ENCODE data around the gene TSPAN12.

TSPAN12 gene

GRCh38 chr7:120836556-120837115, 21.3 kb downstream of the TSPAN12 start:
- H3K36me3 ChIP-seq (replicated peaks in 1 of 2; ENCODE audit: control insufficient read depth in 2 of 2, insufficient read depth in 2 of 2, low read length in 2 of 2), result peaks cover 9 to 53% of the 10 kb centered on the region in 2 donors
- no peak overlapping the region for H2BK120ac ChIP-seq (ENCODE audit: low read depth, low read length)
- WGBS, 2 donors (ENCODE audit: extremely low coverage in 2 of 2, insufficient read length in 2 of 2, insufficient replicate concordance in 1 of 2), result no CpG with 5 or more reads among the region's 1 CpG
- H4K91ac ChIP-seq (ENCODE audit: low read depth, low read length, poor library complexity), result no peak overlapping the region
- no peak overlapping the region for H2BK15ac ChIP-seq (ENCODE audit: low read length)
- no peak overlapping the region for H3K18ac ChIP-seq (ENCODE audit: low read length)
- H3K4me2 ChIP-seq (ENCODE audit: insufficient read depth, low read length, poor library complexity, severe bottlenecking), result no peak overlapping the region
- H3K9me3 ChIP-seq (replicated peaks in 1 of 2; ENCODE audit: control insufficient read depth in 2 of 2, insufficient read depth in 1 of 2, low read depth in 1 of 2, low read length in 2 of 2), result no peaks in the 10 kb centered on the region
- H3K4me3 ChIP-seq (ENCODE audit: low read length in 2 of 2), result no peak overlapping the region
- H3K4me1 ChIP-seq (ENCODE audit: control insufficient read depth in 2 of 2, insufficient read depth in 1 of 2, low read depth in 1 of 2, low read length in 2 of 2), result no peaks in the 10 kb centered on the region
- no peak overlapping the region for H2BK5ac ChIP-seq (ENCODE audit: low read length)
- H3K27me3 ChIP-seq (ENCODE audit: control insufficient read depth in 3 of 3, insufficient read depth in 3 of 3, low read depth in 1 of 3, low read length in 3 of 3), result no peaks in the 10 kb centered on the region
- H3K27ac ChIP-seq (replicated peaks; ENCODE audit: low read length), result no peak overlapping the region
- H2AFZ ChIP-seq (ENCODE audit: low read length), result no peak overlapping the region
- H4K8ac ChIP-seq (ENCODE audit: low read depth, low read length), result no peak overlapping the region
- no peak overlapping the region for H3K23ac ChIP-seq (ENCODE audit: low read depth, low read length, poor library complexity)
- no peak overlapping the region for H2BK12ac ChIP-seq (ENCODE audit: low read length)
- no peaks in the 10 kb centered on the region for H3K79me1 ChIP-seq (ENCODE audit: low read depth, low read length)
- no peak overlapping the region for H2AK5ac ChIP-seq (ENCODE audit: low read depth, low read length)
- no peak for DNase-seq (ENCODE audit: low spot score)
- no peak overlapping the region for H3K14ac ChIP-seq (ENCODE audit: low read length)
- no peak overlapping the region for H3K4ac ChIP-seq (ENCODE audit: low read length)
- H3K9ac ChIP-seq (ENCODE audit: low read depth, low read length, poor library complexity), result no peak overlapping the region

DNA sequence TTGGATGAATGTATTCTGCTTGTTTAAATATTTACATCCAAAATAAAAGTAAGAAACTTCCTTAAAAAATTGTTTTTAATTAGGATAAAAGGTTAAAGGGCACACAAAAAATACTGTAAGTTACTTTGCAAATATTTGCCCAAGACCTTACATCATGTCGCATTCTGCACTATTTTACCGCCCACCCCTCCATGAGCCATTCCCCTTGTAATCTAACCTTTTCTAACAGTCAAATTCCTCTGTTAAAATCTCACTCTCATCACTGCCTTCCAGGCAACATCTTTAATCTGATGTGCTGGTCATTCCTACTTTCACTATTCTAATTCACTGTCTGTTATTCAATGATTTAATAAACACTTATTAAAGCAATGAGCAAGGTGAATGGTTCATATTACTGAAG, 23.2 kb downstream of the TSPAN12 start:
- WGBS, 2 donors (ENCODE audit: extremely low coverage in 2 of 2, insufficient read length in 2 of 2, insufficient replicate concordance in 1 of 2), result no CpG with 5 or more reads among the region's 2 CpGs

DNA sequence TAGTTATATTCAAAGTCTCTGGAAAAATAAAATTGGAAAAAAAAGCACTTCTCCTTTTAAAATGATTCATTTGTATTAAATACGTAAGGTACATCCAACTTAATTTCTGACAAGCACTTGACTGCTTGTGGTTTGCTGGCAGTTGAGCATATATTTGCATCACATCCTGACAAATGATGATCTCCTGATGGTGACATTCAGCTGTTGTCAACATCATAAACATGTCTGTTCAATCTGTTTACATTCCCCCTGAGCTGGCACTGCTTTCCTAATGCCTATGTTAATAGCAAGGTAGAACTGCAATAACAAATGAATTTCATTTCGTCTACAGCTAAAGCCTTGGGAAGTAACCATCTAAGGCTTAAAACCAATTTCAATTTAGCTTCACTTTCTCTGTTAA, 24.4 kb downstream of the TSPAN12 start:
- peaks cover 0 to 7% of the 10 kb centered on the region in 2 donors for H3K9me3 ChIP-seq (replicated peaks in 1 of 2; ENCODE audit: control insufficient read depth in 2 of 2, insufficient read depth in 1 of 2, low read depth in 1 of 2, low read length in 2 of 2)
- no peak overlapping the region for H2BK12ac ChIP-seq (ENCODE audit: low read length)
- WGBS, 2 donors (ENCODE audit: extremely low coverage in 2 of 2, insufficient read length in 2 of 2, insufficient replicate concordance in 1 of 2), result no CpG with 5 or more reads among the region's 2 CpGs
- H3K79me1 ChIP-seq (ENCODE audit: low read depth, low read length), result no peaks in the 10 kb centered on the region
- H3K27me3 ChIP-seq (ENCODE audit: control insufficient read depth in 3 of 3, insufficient read depth in 3 of 3, low read depth in 1 of 3, low read length in 3 of 3), result no peaks in the 10 kb centered on the region
- H3K4me1 ChIP-seq (ENCODE audit: control insufficient read depth in 2 of 2, insufficient read depth in 1 of 2, low read depth in 1 of 2, low read length in 2 of 2), result no peaks in the 10 kb centered on the region
- H3K14ac ChIP-seq (ENCODE audit: low read length), result no peak overlapping the region
- no peak overlapping the region for H3K4ac ChIP-seq (ENCODE audit: low read length)
- H3K23ac ChIP-seq (ENCODE audit: low read depth, low read length, poor library complexity), result no peak overlapping the region
- no peak overlapping the region for H3K27ac ChIP-seq (replicated peaks; ENCODE audit: low read length)
- no peak overlapping the region for H2AK5ac ChIP-seq (ENCODE audit: low read depth, low read length)
- no peak overlapping the region for H2BK15ac ChIP-seq (ENCODE audit: low read length)
- peaks cover 9 to 45% of the 10 kb centered on the region in 2 donors for H3K36me3 ChIP-seq (replicated peaks in 1 of 2; ENCODE audit: control insufficient read depth in 2 of 2, insufficient read depth in 2 of 2, low read length in 2 of 2)
- no peak overlapping the region for H2BK5ac ChIP-seq (ENCODE audit: low read length)
- no peak overlapping the region for H2BK120ac ChIP-seq (ENCODE audit: low read depth, low read length)
- no peak overlapping the region for H3K4me3 ChIP-seq (ENCODE audit: low read length in 2 of 2)
- no peak overlapping the region for H4K91ac ChIP-seq (ENCODE audit: low read depth, low read length, poor library complexity)
- no peak overlapping the region for H3K4me2 ChIP-seq (ENCODE audit: insufficient read depth, low read length, poor library complexity, severe bottlenecking)
- no peak overlapping the region for H2AFZ ChIP-seq (ENCODE audit: low read length)
- DNase-seq (ENCODE audit: low spot score), result no peak
- no peak overlapping the region for H4K8ac ChIP-seq (ENCODE audit: low read depth, low read length)
- H3K18ac ChIP-seq (ENCODE audit: low read length), result no peak overlapping the region
- no peak overlapping the region for H3K9ac ChIP-seq (ENCODE audit: low read depth, low read length, poor library complexity)

More for the DNA sequence above, 23.2 kb downstream of the TSPAN12 start:
- Histone ChIP-seq H2AK5ac (ENCODE audit: low read depth, low read length) (no peak overlapping the region), H2AFZ (ENCODE audit: low read length) (no peak overlapping the region), H3K18ac (ENCODE audit: low read length) (no peak overlapping the region), H3K79me1 (ENCODE audit: low read depth, low read length) (no peaks in the 10 kb centered on the region), H4K8ac (ENCODE audit: low read depth, low read length) (no peak overlapping the region), H2BK120ac (ENCODE audit: low read depth, low read length) (no peak overlapping the region), H3K27me3 (ENCODE audit: control insufficient read depth in 3 of 3, insufficient read depth in 3 of 3, low read depth in 1 of 3, low read length in 3 of 3) (no peaks in the 10 kb centered on the region), H2BK12ac (ENCODE audit: low read length) (no peak overlapping the region), H3K36me3 (replicated peaks in 1 of 2; ENCODE audit: control insufficient read depth in 2 of 2, insufficient read depth in 2 of 2, low read length in 2 of 2) (peaks cover 9 to 57% of the 10 kb centered on the region in 2 donors), H3K4me1 (ENCODE audit: control insufficient read depth in 2 of 2, insufficient read depth in 1 of 2, low read depth in 1 of 2, low read length in 2 of 2) (no peaks in the 10 kb centered on the region), H3K4ac (ENCODE audit: low read length) (no peak overlapping the region), H2BK5ac (ENCODE audit: low read length) (no peak overlapping the region), H3K14ac (ENCODE audit: low read length) (no peak overlapping the region), H3K9ac (ENCODE audit: low read depth, low read length, poor library complexity) (no peak overlapping the region), H3K9me3 (replicated peaks in 1 of 2; ENCODE audit: control insufficient read depth in 2 of 2, insufficient read depth in 1 of 2, low read depth in 1 of 2, low read length in 2 of 2) (peaks cover 0 to 7% of the 10 kb centered on the region in 2 donors), H3K27ac (replicated peaks; ENCODE audit: low read length) (no peak overlapping the region), H3K23ac (ENCODE audit: low read depth, low read length, poor library complexity) (no peak overlapping the region), H3K4me3 (ENCODE audit: low read length in 2 of 2) (no peak overlapping the region), H2BK15ac (ENCODE audit: low read length) (no peak overlapping the region), H3K4me2 (ENCODE audit: insufficient read depth, low read length, poor library complexity, severe bottlenecking) (no peak overlapping the region), H4K91ac (ENCODE audit: low read depth, low read length, poor library complexity) (no peak overlapping the region)
- DNase-seq (ENCODE audit: low spot score), result no peak

- no peaks in the 10 kb centered on the region for H3K27me3 ChIP-seq (ENCODE audit: control insufficient read depth in 3 of 3, insufficient read depth in 3 of 3, low read depth in 1 of 3, low read length in 3 of 3)
- peaks cover 0 to 7% of the 10 kb centered on the region in 2 donors for H3K9me3 ChIP-seq (replicated peaks in 1 of 2; ENCODE audit: control insufficient read depth in 2 of 2, insufficient read depth in 1 of 2, low read depth in 1 of 2, low read length in 2 of 2)
- no peak for DNase-seq (ENCODE audit: low spot score)
- H2BK15ac ChIP-seq (ENCODE audit: low read length), result no peak overlapping the region
- H2AFZ ChIP-seq (ENCODE audit: low read length), result no peak overlapping the region
- WGBS, 2 donors (ENCODE audit: extremely low coverage in 2 of 2, insufficient read length in 2 of 2, insufficient replicate concordance in 1 of 2), result no CpG with 5 or more reads among the region's 2 CpGs
- H3K27ac ChIP-seq (replicated peaks; ENCODE audit: low read length), result no peak overlapping the region
- no peak overlapping the region for H3K14ac ChIP-seq (ENCODE audit: low read length)
- no peak overlapping the region for H3K4ac ChIP-seq (ENCODE audit: low read length)
- no peak overlapping the region for H3K4me3 ChIP-seq (ENCODE audit: low read length in 2 of 2)
- H2BK120ac ChIP-seq (ENCODE audit: low read depth, low read length), result no peak overlapping the region
- H3K4me2 ChIP-seq (ENCODE audit: insufficient read depth, low read length, poor library complexity, severe bottlenecking), result no peak overlapping the region
- no peak overlapping the region for H3K23ac ChIP-seq (ENCODE audit: low read depth, low read length, poor library complexity)
- no peak overlapping the region for H2BK5ac ChIP-seq (ENCODE audit: low read length)
- H4K8ac ChIP-seq (ENCODE audit: low read depth, low read length), result no peak overlapping the region
- no peak overlapping the region for H3K9ac ChIP-seq (ENCODE audit: low read depth, low read length, poor library complexity)
- peaks cover 11 to 38% of the 10 kb centered on the region in 2 donors for H3K36me3 ChIP-seq (replicated peaks in 1 of 2; ENCODE audit: control insufficient read depth in 2 of 2, insufficient read depth in 2 of 2, low read length in 2 of 2)
- no peak overlapping the region for H2BK12ac ChIP-seq (ENCODE audit: low read length)
- H2AK5ac ChIP-seq (ENCODE audit: low read depth, low read length), result no peak overlapping the region
- no peak overlapping the region for H4K91ac ChIP-seq (ENCODE audit: low read depth, low read length, poor library complexity)
- H3K79me1 ChIP-seq (ENCODE audit: low read depth, low read length), result no peaks in the 10 kb centered on the region
- H3K4me1 ChIP-seq (ENCODE audit: control insufficient read depth in 2 of 2, insufficient read depth in 1 of 2, low read depth in 1 of 2, low read length in 2 of 2), result no peaks in the 10 kb centered on the region
- H3K18ac ChIP-seq (ENCODE audit: low read length), result no peak overlapping the region
Observed at GRCh38 chr7:120832803-120833202, 25.1 kb downstream of the TSPAN12 start.
